ENCODE results near the gene LMO7. TPM values are rescaled to one million over a fixed set of nuclear protein-coding genes. Genes with fewer than 3 reads are reported as not detected.

Gene LMO7
- total and polyA plus RNA-seq, 2 of the 4 experiments (the other 2 are of a cell fraction) = 266 to 367 TPM

GRCh38 chr13:75724752-75725517 lies 88.8 kb downstream of the LMO7 start:
- ATAC-seq (ENCODE audit: low read depth) = no peak; the same call in 1 of the 2 replicates
- DNase-seq = no peak
- in situ Hi-C loops (cut with MboI; ENCODE audit: low sequenced_read_pairs) = no loop called here
- Histone ChIP-seq H2AFZ (replicated peaks; ENCODE audit: low read length, poor library complexity) (no peak overlapping the region), H3K18ac (ENCODE audit: low read depth, low read length) (no peak overlapping the region), H4K8ac (ENCODE audit: low read depth in 2 of 2, low read length in 2 of 2) (peak overlapping the region in 1 of 2 experiments; percentile 24; a peak in 2 of 4 replicates), H3K23ac (ENCODE audit: low read depth, low read length) (no peak overlapping the region), H2BK15ac (ENCODE audit: low read depth, low read length) (no peak overlapping the region), H4K20me1 (ENCODE audit: insufficient read depth, low read length) (peaks cover 38% of the 10 kb centered on the region; the same call in 1 of the 2 replicates), H3K4ac (ENCODE audit: low read depth, low read length) (no peak overlapping the region), H3K4me1 (ENCODE audit: control insufficient read depth, insufficient read depth, low read length) (peaks cover 8% of the 10 kb centered on the region), H3K9me3 (ENCODE audit: control insufficient read depth, insufficient read depth, low read length) (no peaks in the 10 kb centered on the region), H4K91ac (ENCODE audit: insufficient read depth, low read depth, low read length) (no peak overlapping the region), H2BK5ac (ENCODE audit: low read depth, low read length, poor library complexity, severe bottlenecking) (peak overlapping the region; percentile 46), H3K4me2 (ENCODE audit: low read depth, low read length) (no peak overlapping the region), H3K56ac (ENCODE audit: extremely low read depth, insufficient read depth, low read length) (no peak overlapping the region), H3K27ac (ENCODE audit: insufficient read depth, low read length) (peak overlapping the region; percentile 9; the same call in 1 of the 2 replicates), H3K9me1 (ENCODE audit: insufficient read depth, low read length) (no peaks in the 10 kb centered on the region; the same call in none of the 2 replicates), H3K9ac (ENCODE audit: low read depth, low read length) (no peak overlapping the region), H3K79me1 (ENCODE audit: low read depth in 1 of 2, low read length in 2 of 2) (peaks cover 23 to 41% of the 10 kb centered on the region in 2 experiments), H2AK9ac (replicated peaks; ENCODE audit: low read depth, low read length, poor library complexity) (no peak overlapping the region), H2AK5ac (ENCODE audit: low read depth, low read length) (no peak overlapping the region), H3K14ac (replicated peaks; ENCODE audit: low read depth, low read length) (no peak overlapping the region), H2BK20ac (ENCODE audit: low read depth, low read length) (no peak overlapping the region), H3K27me3 (ENCODE audit: control insufficient read depth, insufficient read depth, low read length) (no peaks in the 10 kb centered on the region), H4K5ac (ENCODE audit: low read depth, low read length) (no peak overlapping the region), H3K4me3 (ENCODE audit: insufficient read depth, low read depth, low read length) (no peak overlapping the region), H3K36me3 (ENCODE audit: control insufficient read depth, insufficient read depth, low read length) (no peaks in the 10 kb centered on the region), H2BK120ac (ENCODE audit: low read depth, low read length) (no peak overlapping the region)
- POLR2A ChIA-PET (ENCODE audit: unreplicated experiment) = no interaction called here
- WGBS, 2 experiments (ENCODE audit: extremely low coverage in 2 of 2, insufficient read length in 1 of 2) = no CpG with 5 or more reads among the region's 3 CpGs
- intact Hi-C loops (cut with micrococcal nuclease) = no loop called here
- no peak for TF ChIP-seq SMC3 (IDR thresholded peaks at IDR 0.05; ENCODE audit: low read depth, low read length)
- no peak for TF ChIP-seq ELK1 (IDR thresholded peaks at IDR 0.05; ENCODE audit: borderline replicate concordance, low read depth, low read length)
- TF ChIP-seq CTCF (conservative IDR thresholded peaks at IDR 0.05; ENCODE audit: low read depth, low read length) = no peak
- TF ChIP-seq NFE2L2 (IDR thresholded peaks at IDR 0.05; ENCODE audit: low read depth, low read length) = no peak
- TF ChIP-seq POLR2A (IDR thresholded peaks at IDR 0.05; ENCODE audit: low read depth, low read length) = no peak
- no peak for TF ChIP-seq FOS (IDR thresholded peaks at IDR 0.05; ENCODE audit: low read depth, low read length)
- TF ChIP-seq MAFK (IDR thresholded peaks at IDR 0.05; ENCODE audit: low read depth, low read length) = no peak
- BruUV-seq (replicated peaks) = no TSS peak
- dilution Hi-C loops (cut with HindIII; ENCODE audit: low sequenced_read_pairs, unreplicated experiment) = no loop called here
- CTCF ChIA-PET = interaction anchor here (1.1 kb wide), 1 partner anchor 13 kb away, joined by 3 read pairs; no protein-coding TSS in a partner anchor
